HCT116 (cell line): ENCODE results near the gene PLAC9.

Experiments
- POLR2AphosphoS5 ChIP-seq: IDR thresholded peaks from 2 replicates; pipeline ENCODE4 v1.6.1; 2011; ENCODE audit warnings: mild to moderate bottlenecking, low read depth, low read length, moderate library complexity
- RAD21 ChIP-seq: IDR thresholded peaks from 2 replicates; pipeline ENCODE4 v1.6.1; 2012; ENCODE audit warnings: low read depth, mild to moderate bottlenecking
- SRF ChIP-seq: IDR thresholded peaks from 2 replicates; pipeline ENCODE4 v1.6.1; 2012; ENCODE audit warnings: low read depth
- TCF7L2 ChIP-seq: IDR thresholded peaks from 2 replicates; pipeline ENCODE4 v1.7.0; 2011; ENCODE audit warnings: borderline replicate concordance, inconsistent platforms; ENCODE audit not compliant: insufficient read depth, insufficient read length; ENCODE audit errors: extremely low read depth
- TF ChIP-seq, protein P1 (sequence below): IDR thresholded peaks from 2 replicates; pipeline ENCODE4 v1.6.1; 2012
- TF ChIP-seq, protein P2 (sequence below), 3 experiments: fragments of 200-600 bp in 1 of 3; sonication (generic) in 1 of 3; IDR thresholded peaks in 2 of 3; conservative IDR thresholded peaks in 1 of 3; 2 replicates each; pipeline ENCODE4 v1.5.1; 2012 to 2017; ENCODE audit warnings: low read depth in 2 of 3, low read length in 2 of 3, antibody characterized with exemption in 1 of 3, borderline replicate concordance in 1 of 3, control low read depth in 1 of 3, mild to moderate bottlenecking in 1 of 3, mixed read lengths in 1 of 3, mixed run types in 1 of 3, moderate library complexity in 1 of 3; ENCODE audit not compliant: insufficient read depth in 1 of 3

DNA sequence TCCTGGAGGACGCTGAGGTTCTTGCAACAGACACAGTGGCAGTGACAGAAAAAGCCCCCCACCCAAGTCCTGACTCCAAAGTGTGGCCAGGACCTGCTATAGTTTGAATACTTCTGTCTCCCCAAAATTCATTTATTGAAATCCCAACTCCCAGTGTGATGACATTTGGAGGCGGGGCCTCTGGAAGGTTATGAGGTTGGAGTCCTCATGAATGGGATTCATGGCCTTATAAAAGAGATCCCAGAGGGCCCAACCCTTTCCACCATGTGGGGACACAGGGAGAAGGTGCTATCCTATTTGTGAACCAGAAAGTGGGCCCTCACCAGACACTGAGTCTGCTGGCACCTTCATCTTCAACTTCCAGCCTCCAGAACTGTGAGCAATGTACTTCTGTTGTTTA is 54.5 kb downstream of the PLAC9 start:
- TF ChIP-seq, protein P1, sequence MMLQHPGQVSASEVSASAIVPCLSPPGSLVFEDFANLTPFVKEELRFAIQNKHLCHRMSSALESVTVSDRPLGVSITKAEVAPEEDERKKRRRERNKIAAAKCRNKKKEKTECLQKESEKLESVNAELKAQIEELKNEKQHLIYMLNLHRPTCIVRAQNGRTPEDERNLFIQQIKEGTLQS, result no peak
- TF ChIP-seq RAD21 (no peak), POLR2AphosphoS5 (no peak), SRF (no peak), TCF7L2 (no peak)
- TF ChIP-seq, protein P2, sequence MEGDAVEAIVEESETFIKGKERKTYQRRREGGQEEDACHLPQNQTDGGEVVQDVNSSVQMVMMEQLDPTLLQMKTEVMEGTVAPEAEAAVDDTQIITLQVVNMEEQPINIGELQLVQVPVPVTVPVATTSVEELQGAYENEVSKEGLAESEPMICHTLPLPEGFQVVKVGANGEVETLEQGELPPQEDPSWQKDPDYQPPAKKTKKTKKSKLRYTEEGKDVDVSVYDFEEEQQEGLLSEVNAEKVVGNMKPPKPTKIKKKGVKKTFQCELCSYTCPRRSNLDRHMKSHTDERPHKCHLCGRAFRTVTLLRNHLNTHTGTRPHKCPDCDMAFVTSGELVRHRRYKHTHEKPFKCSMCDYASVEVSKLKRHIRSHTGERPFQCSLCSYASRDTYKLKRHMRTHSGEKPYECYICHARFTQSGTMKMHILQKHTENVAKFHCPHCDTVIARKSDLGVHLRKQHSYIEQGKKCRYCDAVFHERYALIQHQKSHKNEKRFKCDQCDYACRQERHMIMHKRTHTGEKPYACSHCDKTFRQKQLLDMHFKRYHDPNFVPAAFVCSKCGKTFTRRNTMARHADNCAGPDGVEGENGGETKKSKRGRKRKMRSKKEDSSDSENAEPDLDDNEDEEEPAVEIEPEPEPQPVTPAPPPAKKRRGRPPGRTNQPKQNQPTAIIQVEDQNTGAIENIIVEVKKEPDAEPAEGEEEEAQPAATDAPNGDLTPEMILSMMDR (IDR thresholded peaks at IDR 0.05 in 2 of 3, conservative IDR thresholded peaks at IDR 0.05 in 1 of 3; ENCODE audit: borderline replicate concordance in 1 of 3, insufficient read depth in 1 of 3, low read depth in 2 of 3, low read length in 2 of 3), result no peak
